ENCODE results near the gene CLOCK.
A peak's percentile ranks its signal among the peaks of the same experiment; 100 is the strongest.

Gene CLOCK

GRCh38 chr4:55407764-55408163 lies 138.9 kb downstream of the CLOCK start:
- DNase-seq, result no peak

- DNase-seq, result no peak
Observed at GRCh38 chr4:55407119-55407518, 139.6 kb downstream of the CLOCK start.

- no peak for DNase-seq
Observed at GRCh38 chr4:55406545-55406944, 140.2 kb downstream of the CLOCK start.

- DNase-seq, result no peak
Observed at GRCh38 chr4:55405073-55405472, 141.6 kb downstream of the CLOCK start.

- DNase-seq, result peak; percentile 9
Observed at GRCh38 chr4:55399581-55399980, 147.1 kb downstream of the CLOCK start.

GRCh38 chr4:55398966-55399365 lies 147.7 kb downstream of the CLOCK start:
- no peak for DNase-seq

GRCh38 chr4:55398461-55398860 lies 148.2 kb downstream of the CLOCK start:
- DNase-seq, result no peak

GRCh38 chr4:55397520-55398321 lies 149.0 kb downstream of the CLOCK start:
- peak; percentile 29 for DNase-seq

GRCh38 chr4:55397126-55397436 lies 149.6 kb downstream of the CLOCK start:
- no peak for DNase-seq

GRCh38 chr4:55396308-55397125 lies 150.2 kb downstream of the CLOCK start:
- DNase-seq, result peak; percentile 66

- DNase-seq, result peak; percentile 88
Observed at GRCh38 chr4:55395529-55396307, 151.0 kb downstream of the CLOCK start, which contains the start of gene TMEM165. TMEM165 (plus strand) TSS chr4:55395957; CDS start chr4:55396190, 233 bp downstream.

GRCh38 chr4:55395218-55395528 lies 151.5 kb downstream of the CLOCK start:
- DNase-seq, result no peak

GRCh38 chr4:55393461-55394320 lies 153.0 kb downstream of the CLOCK start:
- peak; percentile 43 for DNase-seq

GRCh38 chr4:55386840-55387239 lies 159.9 kb downstream of the CLOCK start:
- no peak for DNase-seq

- peak; percentile 19 for DNase-seq
Observed at GRCh38 chr4:55386073-55386472, 160.6 kb downstream of the CLOCK start.

- no peak for DNase-seq
Observed at GRCh38 chr4:55385201-55385649, 161.5 kb downstream of the CLOCK start.

- no peak for DNase-seq
Observed at GRCh38 chr4:55382488-55383003, 164.2 kb downstream of the CLOCK start.

GRCh38 chr4:55381502-55381901 lies 165.2 kb downstream of the CLOCK start:
- no peak for DNase-seq

GRCh38 chr4:55380576-55380975 lies 166.1 kb downstream of the CLOCK start:
- DNase-seq, result no peak

GRCh38 chr4:55378617-55379467 lies 167.9 kb downstream of the CLOCK start:
- DNase-seq, result no peak

Data from midbrain (tissue), 1 donor.